ENCODE results near the gene DPY19L1.

DNA sequence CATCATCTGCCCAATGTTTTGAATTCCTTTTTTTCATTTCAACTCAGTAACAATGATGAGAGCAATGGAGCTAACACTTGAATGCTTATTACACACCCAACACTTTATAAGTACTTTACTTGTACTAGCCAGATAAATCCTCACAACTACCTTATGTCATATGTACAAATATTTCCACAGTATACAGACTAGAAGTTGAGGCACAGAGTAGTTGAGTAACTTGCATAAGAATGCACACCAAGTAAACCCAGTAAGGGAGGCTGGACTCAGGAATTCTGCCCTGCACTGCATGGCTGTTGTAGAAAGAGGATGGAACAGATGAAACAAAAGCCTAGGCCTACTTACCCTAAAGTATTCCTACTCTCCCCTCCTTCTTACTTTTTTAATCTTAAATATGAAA is 15.8 kb downstream of the DPY19L1 start:
- no peak for TF ChIP-seq CTCF (IDR thresholded peaks at IDR 0.05)
- no peak for TF ChIP-seq NFYB (CRISPR knock-in tag; conservative IDR thresholded peaks at IDR 0.05; ENCODE audit: low read depth)
